ENCODE measurements around the gene GRID1. TPM values are rescaled to one million over a fixed set of nuclear protein-coding genes. Genes with fewer than 3 reads are reported as not detected.

The GRID1 gene
- total RNA-seq, 1 donor from 2014 or later = 16.5 TPM

- DNase-seq = no peak
Observed at GRCh38 chr10:86312701-86313270, 53.8 kb downstream of the GRID1 start.

DNA sequence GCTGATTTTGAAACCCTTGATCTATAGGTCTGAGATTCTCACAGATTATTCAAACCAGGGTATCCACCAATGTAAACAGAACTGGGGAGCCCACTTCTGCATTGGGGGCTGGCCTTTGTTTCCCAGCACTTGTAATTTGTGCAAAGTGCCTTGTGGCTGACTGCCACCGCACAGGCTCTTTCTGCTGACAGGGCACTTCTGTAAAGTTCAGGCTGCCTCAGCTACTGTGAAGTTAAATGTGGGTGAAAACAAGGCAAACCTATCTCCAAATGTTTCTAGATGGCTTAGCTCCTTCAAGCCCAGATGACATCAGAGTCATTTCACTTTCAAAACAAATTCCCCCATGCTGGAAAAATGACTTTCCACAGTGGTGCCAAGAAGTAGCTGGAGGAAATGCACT is 54.7 kb downstream of the GRID1 start:
- no peak for DNase-seq

DNA sequence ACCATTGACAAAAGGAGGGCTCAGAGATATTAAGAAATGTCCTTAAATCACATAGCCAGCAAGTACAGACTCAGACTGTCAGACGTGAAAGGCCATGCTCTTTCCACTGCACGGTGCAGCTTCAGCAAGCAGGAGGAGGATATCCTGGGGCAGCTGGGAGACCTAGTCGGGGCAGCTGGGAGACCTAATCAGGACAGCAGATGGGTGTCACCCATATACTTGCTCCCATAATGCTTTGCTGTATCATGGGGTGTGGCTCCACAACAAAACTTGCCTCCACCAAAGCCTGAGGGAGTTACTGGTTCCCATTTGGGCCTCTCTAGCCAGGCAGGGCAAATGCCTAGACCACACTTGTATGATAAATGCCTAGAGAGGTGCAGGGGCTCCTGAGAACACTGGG is 55.4 kb downstream of the GRID1 start:
- DNase-seq = no peak

DNA sequence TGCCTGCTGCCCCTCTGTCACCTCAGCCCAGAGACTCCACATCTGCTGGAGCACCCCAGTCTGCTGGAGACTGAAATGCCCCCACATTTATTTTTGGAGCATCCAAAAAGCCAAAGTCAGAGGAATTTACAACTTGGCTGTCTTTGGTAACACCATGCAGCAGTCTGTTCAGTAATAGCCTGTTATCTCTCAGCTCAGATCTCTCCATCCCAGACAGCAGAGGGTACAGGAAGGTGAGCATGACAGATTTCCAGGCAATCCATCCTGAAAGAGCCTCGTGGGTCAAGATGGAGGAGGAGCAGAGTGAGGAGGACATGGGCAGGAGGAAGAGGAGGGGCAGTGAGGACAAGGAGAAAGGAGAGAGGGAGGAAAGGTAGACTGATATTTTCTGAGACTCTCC is 55.9 kb downstream of the GRID1 start:
- DNase-seq = no peak

GRCh38 chr10:86310291-86310690 is 56.3 kb downstream of the GRID1 start:
- no peak for DNase-seq

GRCh38 chr10:86308056-86308455 is 58.5 kb downstream of the GRID1 start:
- DNase-seq = no peak

DNA sequence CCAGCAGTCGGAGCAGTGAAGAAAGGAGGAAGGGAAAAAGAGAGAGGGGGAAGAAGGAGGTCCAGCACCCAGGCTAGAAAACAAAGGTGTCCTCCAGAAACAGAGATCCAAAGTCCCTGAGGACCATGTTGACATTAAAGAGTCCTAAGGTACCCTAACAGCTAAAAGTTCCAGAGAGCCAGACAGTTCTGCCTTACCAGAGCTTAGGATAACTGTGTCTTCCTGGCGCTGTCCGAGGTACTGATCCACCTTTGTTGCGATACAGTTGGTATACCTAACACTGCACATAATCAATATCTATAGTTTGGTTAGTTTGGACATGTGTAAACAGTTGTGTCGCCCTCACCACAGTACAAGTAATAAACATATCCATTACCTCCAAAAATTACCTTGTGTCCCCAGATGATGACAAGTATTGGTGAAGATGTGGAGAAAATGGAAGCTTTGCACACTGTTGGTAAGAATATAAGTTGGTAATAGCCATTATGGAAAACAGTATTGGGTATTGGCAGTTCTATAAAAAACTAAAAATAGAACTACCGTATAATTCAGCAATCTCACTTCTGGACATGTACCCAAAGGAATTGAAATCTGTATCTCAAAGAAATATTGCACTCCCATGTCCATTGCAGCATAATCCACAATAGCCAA is 59.8 kb downstream of the GRID1 start:
- no peak for DNase-seq

GRCh38 chr10:86305521-86305920 is 61.1 kb downstream of the GRID1 start:
- DNase-seq = no peak

GRCh38 chr10:86304436-86304835 is 62.2 kb downstream of the GRID1 start:
- DNase-seq = no peak

DNA sequence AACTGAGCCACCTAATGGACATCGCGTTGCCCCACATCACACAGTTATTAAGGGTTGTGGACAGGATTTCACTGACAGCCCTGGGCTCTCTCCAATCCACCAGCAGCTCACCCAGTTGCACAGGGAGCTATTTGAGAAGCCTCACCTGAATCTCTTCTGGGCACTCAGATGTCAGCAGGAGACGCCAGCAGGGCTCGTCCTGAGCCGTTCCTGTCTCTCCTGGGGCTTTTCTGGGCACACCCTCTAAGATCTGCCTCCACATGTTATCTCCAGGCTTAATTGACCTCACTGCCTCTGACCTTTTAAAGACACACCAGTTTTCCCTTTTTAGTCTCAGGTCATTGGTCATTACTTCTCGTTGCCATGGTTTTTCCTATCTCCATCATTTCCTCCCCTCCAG is 63.0 kb downstream of the GRID1 start:
- DNase-seq = no peak

GRCh38 chr10:86301971-86302370 is 64.6 kb downstream of the GRID1 start:
- no peak for DNase-seq

- no peak for DNase-seq
Observed at GRCh38 chr10:86300931-86301830, 65.4 kb downstream of the GRID1 start.

DNA sequence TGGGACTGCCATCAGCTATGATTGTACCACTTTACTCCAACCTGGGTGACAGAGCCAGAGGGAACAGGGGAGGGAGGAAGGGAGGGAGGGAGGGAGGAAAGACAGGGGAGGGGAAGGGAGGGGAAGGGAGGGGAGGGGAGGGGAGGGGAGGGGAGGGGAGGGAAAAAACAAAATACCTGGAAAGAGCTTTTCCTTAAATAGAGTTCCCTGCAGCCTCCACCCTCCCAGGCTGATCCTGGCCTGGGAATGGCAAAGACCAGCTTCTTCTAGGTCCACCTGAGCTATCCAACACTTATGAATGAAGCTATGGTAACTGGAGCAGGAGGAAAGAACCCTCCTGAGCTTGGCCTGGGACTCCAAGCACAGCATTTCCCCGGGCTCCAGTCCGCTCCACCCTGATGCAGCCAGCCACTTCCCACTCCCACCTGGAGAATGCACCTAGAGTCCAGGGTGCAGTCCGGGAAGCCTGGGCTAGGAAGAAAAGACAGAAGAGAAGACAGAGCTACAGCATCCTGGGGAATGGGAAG is 66.1 kb downstream of the GRID1 start:
- no peak for DNase-seq

DNA sequence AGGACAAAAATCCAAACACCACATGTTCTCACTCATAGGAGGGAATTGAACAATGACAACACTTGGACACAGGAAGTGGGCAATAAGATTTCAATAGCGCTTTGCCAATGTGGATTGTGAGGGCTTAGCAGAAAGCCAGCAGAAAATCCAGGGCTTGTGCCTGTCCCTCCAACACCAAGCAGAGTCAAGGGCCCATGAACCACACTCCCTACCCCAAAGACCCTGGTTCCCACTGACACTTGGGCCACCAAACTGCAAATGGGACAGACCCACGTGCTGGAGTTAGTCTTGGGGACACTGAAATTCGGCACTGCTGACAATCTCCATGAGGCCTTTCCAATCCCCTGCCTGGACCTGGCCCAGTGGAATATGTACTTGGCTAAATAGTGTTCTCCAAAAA is 67.0 kb downstream of the GRID1 start:
- no peak for DNase-seq

GRCh38 chr10:86298501-86299001 is 68.0 kb downstream of the GRID1 start:
- no peak for DNase-seq

- DNase-seq = no peak
Observed at GRCh38 chr10:86295791-86296190, 70.8 kb downstream of the GRID1 start.

GRCh38 chr10:86295351-86295750 is 71.2 kb downstream of the GRID1 start:
- DNase-seq = no peak

GRCh38 chr10:86294346-86295265 is 72.0 kb downstream of the GRID1 start:
- DNase-seq = no peak

GRCh38 chr10:86293396-86293791 is 73.2 kb downstream of the GRID1 start:
- DNase-seq = no peak

DNA sequence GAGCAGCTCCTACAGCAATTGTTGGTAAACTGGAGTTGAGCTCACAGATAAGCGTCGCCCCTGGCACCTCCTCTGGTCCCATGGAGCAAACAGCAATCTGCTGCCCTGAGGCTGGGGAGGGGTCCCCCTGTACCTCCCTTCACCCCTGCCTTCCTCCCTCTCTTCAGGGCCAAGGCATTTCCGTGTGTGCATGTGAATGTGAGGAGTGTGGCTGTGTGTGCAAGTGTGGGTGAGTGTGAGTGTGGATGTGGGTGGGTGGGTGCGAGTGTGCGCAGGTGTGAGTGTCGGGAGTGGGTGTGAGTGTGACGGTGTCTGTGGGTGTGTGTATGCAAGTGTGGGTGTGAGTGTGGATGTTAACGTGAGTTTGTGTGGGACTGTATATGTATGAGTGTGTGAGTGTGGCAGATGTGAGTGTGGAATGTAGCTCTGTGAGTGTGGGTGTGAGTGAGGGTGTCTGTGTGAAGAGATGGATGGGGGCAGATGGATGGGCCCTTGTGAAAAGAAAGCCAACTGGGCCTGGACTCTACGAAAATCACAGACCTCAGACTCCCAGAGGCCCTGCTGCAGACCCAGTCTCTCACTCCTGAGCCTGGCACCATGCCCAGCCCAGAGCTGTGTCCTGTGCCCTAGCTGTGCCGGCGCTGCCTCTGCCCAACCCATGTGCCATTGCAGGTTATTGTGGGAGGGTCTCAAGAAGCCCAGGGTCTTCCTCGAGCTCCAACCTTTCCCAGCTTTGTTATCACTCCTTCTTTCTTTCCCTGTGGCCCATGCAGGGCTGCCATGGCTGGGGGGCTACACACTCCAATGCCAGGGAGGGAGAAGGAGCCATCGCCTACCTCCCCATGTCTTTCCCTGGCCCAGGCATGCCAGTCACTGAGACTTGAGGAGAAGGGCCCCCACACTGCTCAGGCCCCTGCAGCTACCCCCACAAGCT is 73.9 kb downstream of the GRID1 start:
- no peak for DNase-seq
